Ishikawa (cell line): ENCODE results near the gene LYG2.

Source experiments
- CEBPB ChIP-seq: IDR thresholded peaks from 2 replicates; pipeline ENCODE4 v1.6.1; 2012
- CREB1 ChIP-seq: IDR thresholded peaks from 2 replicates; pipeline ENCODE4 v1.6.1; 2012; ENCODE audit warnings: low read depth
- EGR1 ChIP-seq: IDR thresholded peaks from 2 replicates; pipeline ENCODE4 v1.6.1; 2012
- EP300 ChIP-seq: IDR thresholded peaks from 2 replicates; pipeline ENCODE4 v1.6.1; 2012; ENCODE audit warnings: borderline replicate concordance
- FOXM1 ChIP-seq: IDR thresholded peaks from 2 replicates; pipeline ENCODE4 v1.6.1; 2012; ENCODE audit warnings: low read depth, borderline replicate concordance
- MAX ChIP-seq: IDR thresholded peaks from 2 replicates; pipeline ENCODE4 v1.6.1; 2012
- NFIC ChIP-seq: IDR thresholded peaks from 2 replicates; pipeline ENCODE4 v1.6.1; 2012
- RAD21 ChIP-seq: IDR thresholded peaks from 2 replicates; pipeline ENCODE4 v1.6.1; 2012; ENCODE audit warnings: low read depth
- REST ChIP-seq: IDR thresholded peaks from 2 replicates; pipeline ENCODE4 v1.6.1; 2012; ENCODE audit warnings: low read depth, mild to moderate bottlenecking
- TAF1 ChIP-seq: IDR thresholded peaks from 2 replicates; pipeline ENCODE4 v1.6.1; 2012; ENCODE audit warnings: low read depth, mild to moderate bottlenecking
- TCF12 ChIP-seq: IDR thresholded peaks from 2 replicates; pipeline ENCODE4 v1.6.1; 2012; ENCODE audit warnings: low read depth
- TEAD4 ChIP-seq: IDR thresholded peaks from 2 replicates; pipeline ENCODE4 v1.6.1; 2012
- USF1 ChIP-seq: IDR thresholded peaks from 2 replicates; pipeline ENCODE4 v1.6.1; 2012
- YY1 ChIP-seq: IDR thresholded peaks from 2 replicates; pipeline ENCODE4 v1.6.1; 2012; ENCODE audit warnings: low read depth
- ZBTB7A ChIP-seq: IDR thresholded peaks from 2 replicates; pipeline ENCODE4 v1.6.1; 2012; ENCODE audit warnings: low read depth

The LYG2 gene

GRCh38 chr2:99259465-99259864 lies 4.0 kb upstream of the LYG2 start:
- TF ChIP-seq EGR1 (no peak), CEBPB (no peak), YY1 (no peak), TEAD4 (no peak), ZBTB7A (no peak), CREB1 (no peak), TCF12 (no peak), NFIC (no peak), EP300 (no peak), USF1 (no peak), TAF1 (no peak), MAX (no peak), FOXM1 (no peak), RAD21 (no peak), REST (no peak)

- TF ChIP-seq NFIC: no peak
- TF ChIP-seq FOXM1: no peak
- TF ChIP-seq EP300: peak; percentile 67; the same call in 1 of the 2 replicates
- TF ChIP-seq CREB1: no peak
- no peak for TF ChIP-seq USF1
- no peak for TF ChIP-seq REST
- no peak for TF ChIP-seq TAF1
- no peak for TF ChIP-seq EGR1
- TF ChIP-seq YY1: no peak
- 0 out of 2 replicates have a peak, but pooled peaks have one; percentile 53 for TF ChIP-seq CEBPB
- TF ChIP-seq TEAD4: peak; percentile 51; the same call in 1 of the 2 replicates
- TF ChIP-seq ZBTB7A: no peak
- no peak for TF ChIP-seq RAD21
- TF ChIP-seq TCF12: no peak
Observed at GRCh38 chr2:99256677-99257076, 1.2 kb upstream of the LYG2 start.

GRCh38 chr2:99249951-99250350 lies 5.5 kb downstream of the LYG2 start:
- TF ChIP-seq REST (no peak), CEBPB (no peak), USF1 (no peak), YY1 (no peak), ZBTB7A (no peak), FOXM1 (no peak), EGR1 (no peak), CREB1 (no peak), TEAD4 (no peak), RAD21 (no peak), NFIC (no peak), TCF12 (no peak), MAX (no peak)

GRCh38 chr2:99242151-99242550 lies 13.3 kb downstream of the LYG2 start:
- no peak for TF ChIP-seq USF1
